Activated CD8-positive, alpha-beta memory T cell treated with anti-CD3 and anti-CD28 coated beads, Interleukin-2, amount 50 U/mL, for 48 hours (primary cell): ENCODE results near the gene DACT2.

Source experiments
- DNase-seq: peaks from one replicate; pipeline ENCODE4 v3.0.0-alpha.2; 2020

Gene DACT2

DNA sequence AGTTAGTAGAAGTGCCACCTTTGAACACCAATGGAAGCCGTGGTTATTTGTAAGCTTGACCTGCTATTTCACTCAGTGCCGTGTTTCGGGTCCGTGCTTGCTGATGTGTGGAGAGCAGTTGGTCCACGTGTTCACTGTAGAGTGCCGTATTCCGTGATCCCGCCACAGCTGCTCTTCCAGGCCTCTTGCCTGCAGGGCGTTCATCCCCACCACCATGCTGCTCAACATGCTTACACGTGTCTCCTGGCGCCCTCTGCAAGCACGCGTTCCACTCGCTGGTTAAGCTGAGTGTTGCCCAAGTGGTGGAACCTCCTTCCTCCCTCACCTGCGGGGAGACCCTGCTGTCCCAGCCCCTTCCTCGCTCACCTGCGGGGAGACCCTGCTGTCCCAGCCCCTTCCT lies 28.0 kb upstream of the DACT2 start:
- no peak for DNase-seq

DNA sequence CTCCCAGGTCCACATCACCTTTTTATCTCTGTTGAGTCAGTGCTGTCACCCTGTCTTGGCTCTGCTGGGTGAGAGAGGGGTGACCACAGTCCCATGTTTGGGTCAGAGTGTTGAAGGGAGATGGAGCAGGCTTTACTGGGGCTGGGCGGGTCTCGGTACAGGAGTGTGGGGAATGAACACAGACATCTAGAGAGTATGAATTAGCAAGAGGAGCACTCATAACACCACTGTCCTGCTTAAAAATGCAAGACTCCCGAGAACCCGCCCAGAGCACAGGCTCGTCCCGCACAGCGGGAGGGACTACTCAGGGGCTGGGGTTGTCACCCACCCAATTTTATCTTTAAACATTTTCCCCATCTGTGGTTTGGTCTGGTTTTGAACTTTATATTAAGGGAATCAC lies 27.5 kb upstream of the DACT2 start:
- no peak for DNase-seq

DNA sequence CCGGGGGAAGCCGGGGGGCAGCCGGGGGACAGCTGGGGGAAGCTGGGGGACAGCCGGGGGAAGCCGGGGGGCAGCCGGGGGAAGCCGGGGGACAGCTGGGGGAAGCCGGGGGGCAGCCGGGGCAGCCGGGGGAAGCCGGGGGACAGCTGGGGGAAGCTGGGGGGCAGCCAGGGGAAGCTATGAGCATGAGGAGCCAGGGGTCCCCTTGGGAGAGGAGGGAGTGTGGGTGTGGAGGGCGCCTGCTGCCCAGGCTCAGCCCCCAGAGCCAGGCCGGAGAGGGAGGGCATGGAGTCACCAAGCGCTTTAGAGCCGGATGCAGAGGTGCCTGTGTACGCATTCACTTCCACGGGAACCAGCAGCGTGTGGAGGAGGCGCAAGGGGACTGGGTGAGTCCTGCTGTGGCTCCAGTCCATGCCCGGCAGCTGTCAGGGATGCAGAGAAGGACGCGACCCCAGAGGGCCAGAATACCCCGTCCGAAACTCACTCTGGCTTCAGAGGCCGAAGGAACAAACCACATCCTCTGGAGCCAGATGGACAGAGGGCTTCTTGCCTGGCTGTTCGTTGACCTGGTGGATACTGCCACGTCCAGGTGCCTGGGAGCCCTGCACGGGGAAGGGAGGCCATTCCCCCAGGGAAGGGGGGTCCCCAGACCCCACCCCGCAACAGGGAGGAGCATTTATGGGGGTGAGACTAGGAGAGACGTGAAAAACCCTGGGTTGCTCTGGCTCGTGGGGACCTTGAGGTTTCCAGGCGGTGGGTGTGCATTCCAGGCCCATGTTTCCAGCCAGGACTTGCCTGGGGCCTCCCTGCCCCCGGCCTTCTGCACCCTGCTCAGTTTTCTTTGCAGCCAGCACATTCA lies 26.5 kb upstream of the DACT2 start:
- no peak for DNase-seq

DNA sequence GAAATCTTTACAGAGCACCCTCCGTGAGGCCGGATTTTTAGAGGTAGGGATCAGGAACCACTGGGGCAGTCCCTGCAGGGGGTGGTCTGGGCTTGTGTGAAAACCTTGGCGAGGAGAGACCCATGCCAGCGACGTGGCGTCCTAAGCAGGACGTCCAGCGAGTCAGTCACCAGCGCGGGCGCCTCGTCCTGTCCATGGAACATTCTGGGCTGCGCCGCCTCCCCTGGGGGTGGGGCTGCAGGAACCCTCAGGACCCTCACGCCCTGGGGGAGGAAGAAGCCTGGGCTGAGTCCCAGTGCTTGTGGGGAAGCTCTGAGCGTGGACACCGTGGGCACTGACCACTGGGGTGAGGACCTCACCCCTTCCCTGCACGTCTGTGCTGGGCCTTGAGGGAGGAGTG lies 25.7 kb upstream of the DACT2 start:
- DNase-seq = no peak

DNA sequence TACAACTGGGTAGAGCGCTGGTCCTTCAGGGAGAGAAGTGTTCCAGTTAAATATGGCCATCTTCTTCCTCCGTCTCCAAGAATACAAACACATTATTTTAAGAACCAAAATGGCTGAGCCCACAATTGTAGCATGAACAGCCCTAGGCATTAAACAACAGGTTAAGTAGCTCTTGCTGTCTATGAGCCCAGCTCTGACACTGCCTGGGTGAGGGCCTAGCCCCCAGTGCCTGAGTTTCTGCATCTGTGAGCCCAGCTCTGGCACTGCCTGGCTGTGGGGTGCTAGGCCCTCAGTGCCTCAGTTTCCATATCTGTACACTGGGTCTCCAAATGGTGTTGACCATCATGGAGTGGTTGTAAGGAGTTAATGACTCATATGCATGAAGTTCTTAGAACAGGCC lies 24.8 kb upstream of the DACT2 start:
- no peak for DNase-seq

DNA sequence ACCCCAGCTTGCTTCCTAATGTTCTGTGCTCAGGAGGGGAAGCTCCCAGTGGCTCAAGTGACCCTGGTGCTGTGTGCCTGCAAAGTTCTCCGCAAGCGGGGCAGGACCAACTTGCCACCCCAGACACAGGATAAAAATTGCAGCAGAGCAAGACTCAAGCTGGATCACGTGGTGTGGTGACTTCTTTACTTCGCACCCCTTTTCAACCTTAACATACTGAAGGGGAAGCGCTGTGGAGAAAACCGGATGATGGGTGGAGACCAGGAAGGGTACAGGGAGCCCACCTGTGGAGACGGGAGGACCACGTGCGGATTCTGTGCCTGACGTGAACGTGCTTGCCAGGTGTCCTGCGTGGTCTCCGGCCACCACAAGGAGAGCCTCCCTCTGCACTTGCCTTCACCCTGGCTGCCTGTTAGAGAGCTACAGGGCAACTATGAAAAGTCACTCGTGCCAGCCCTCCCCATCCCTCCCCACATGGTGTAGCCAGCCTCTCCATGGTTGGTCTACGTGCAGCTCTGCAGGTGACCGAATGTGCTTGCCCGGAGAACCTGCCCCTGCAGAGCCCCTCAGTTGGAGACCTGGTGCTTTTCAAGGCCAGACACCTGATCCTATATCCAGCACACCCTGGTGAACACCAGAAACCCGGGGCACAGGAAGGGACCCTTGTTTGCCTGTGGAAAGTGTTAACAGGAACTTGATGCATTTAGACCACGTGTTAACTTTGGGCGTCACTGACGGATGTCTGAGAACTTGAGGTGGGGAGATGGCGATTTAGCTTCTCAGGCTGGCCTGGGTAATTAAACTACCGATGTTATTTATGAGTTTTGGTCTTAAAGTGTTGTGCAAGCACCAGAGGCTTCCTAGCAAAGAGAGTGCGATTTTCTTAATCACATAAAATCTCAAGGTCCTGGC lies 23.9 kb upstream of the DACT2 start:
- no peak for DNase-seq

DNA sequence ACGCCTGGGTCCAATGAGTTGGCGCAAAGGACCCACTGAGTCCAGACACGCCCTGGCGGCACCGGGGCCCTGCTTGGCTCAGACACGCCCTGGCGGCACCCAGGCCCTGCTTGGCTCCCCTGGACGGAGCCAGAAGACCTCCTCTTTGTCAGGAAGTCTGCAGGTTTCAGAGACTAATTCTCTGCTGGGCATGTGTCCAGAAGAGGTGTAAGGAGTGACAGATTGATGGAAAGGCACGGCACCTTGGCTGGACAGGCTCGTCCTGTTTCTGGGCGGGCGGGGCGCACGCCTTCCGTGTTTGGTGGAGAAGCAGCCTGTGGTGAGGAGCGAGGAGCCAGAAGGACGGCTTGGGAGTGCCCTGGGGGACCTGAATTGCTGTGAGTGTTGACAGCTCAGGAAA lies 23.1 kb upstream of the DACT2 start:
- no peak for DNase-seq

DNA sequence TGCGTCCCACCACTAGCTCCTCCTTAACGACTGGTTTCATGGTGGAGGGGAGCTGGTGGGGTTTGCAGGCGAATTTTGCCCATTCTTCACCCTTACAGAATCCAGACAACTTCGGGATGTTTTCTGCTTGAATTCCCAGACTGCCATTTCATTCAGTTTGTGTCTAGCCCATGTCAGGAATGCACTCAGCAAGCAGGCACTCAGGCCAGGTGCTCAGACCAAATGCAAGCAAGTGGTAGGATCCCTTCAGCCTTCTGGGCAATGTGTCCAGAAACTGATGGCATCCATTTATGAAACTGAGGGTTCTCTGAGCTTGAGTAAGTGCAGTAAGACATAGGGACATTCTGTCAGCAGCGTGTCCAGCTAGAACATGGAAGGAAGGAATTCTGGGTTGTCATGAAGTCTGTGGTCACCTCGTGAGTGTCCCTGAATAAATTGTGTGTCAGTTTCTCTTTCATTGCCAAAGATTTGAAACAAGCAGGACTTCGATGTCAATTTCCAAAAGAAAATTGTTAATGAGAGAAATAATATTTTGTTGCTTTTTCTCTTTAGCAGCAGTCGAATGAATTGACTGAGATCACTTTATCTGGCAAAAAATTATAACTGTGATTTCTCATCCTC lies 21.8 kb upstream of the DACT2 start:
- no peak for DNase-seq

DNA sequence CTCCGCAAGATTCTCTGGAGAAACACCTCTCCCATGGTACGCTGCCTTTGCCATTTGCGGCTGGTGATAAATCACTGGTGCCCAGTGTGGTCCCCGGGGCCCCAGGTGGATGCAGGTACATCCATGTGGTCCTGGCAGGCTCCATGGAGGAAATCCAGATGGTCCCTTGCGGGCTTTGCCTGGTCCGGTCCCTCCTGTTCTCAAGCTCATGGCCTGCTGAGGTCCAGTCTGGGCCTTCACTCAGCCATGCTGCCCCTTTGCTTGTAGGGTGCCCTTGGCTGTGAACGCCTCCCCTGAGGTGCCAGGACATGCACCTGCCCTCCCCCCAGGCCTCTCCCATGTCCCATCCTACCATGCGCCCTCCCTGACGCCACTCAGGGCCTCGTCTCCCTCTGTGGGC lies 21.2 kb upstream of the DACT2 start:
- DNase-seq = no peak

DNA sequence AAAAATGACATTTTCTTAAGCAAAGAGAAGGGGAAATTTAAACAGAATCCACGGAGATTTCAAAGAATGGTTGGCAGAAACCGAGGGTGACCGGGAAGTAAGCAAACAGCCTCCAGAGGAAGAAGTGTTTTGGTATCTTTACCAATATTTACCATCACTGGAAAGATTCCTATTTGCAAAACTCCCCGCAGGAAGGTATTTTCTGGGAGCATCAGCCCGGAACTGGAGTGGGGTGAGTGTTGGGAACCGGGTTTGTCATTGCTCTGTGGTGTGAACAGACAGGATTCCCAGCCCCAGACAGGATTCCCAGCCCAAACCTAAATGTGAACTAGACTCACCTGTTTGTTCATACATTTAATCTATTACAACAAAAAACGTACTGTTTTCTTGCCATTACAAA lies 19.2 kb upstream of the DACT2 start:
- no peak for DNase-seq

DNA sequence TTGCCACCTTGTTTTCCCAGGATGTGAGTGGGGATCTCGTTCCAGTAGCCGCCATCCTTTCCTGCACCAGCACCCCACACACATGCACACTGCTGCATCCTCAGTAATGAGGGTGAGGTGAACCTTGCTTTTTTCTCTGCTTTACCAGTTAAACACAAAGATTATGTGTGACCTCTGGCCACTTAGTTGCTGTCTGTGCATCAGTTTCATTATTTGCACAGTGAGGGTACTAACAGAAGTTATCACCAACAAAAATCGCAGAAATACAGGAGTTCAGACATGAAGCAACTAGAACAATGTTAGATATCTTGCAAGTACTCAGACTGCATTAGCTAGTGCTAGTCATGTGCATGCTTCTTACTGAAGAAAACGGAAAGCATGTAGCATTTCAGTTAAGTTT lies 17.4 kb upstream of the DACT2 start:
- no peak for DNase-seq

DNA sequence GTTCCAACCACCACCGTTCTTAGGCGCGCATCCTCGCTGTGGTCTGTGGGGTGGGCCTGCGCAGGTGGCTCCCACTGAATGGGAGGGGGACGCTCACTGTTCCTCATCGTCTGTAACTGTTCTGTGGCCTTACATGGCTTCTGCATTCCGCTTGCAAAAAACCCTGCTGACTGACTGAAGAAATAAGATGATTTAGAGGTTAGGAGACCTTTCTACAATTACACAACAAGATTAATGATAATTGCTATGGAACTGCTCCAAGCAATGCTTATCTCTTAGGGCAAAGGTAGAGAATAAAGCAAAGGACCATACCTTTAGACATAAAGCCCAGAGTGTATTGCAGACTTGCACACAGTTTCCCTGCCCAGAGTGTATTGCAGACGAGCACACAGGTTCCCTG lies 14.4 kb upstream of the DACT2 start:
- no peak for DNase-seq

DNA sequence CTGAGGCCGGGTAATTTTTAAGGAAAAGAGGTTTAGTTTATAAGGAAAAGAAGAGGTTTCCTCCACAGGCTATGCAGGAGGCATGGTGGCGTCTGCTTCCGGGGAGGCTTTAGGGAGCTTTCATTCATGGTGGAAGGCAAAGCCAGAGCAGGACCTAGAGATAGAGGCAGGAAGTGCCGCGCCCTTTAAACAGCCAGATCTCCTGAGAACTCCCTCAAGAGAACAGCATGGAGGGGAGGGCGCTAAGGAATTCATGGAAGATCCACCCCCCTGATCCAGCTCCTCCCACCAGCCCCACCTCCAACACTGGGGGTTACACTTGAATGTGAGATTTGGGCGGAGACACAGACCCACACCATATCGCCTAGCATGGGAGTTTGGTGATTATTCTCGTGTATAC lies 13.9 kb upstream of the DACT2 start:
- DNase-seq = no peak

DNA sequence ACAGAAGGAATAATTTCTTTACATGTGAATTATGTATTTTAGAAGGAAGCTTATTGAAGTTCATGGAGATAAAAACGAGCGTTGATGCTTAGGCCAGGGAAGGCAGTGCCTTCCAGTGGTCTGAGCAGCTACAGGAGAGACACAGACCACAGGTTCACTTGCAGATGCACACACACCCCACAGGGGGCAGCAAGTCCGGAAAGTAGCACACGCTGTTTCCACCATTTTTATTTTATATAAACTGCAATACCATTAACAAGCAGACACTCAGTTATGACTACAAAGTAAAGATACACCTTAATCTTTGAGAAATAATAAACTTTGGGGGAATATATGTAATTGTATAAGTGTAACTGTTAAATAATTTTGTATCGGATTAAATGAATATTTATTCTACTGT lies 13.5 kb upstream of the DACT2 start:
- no peak for DNase-seq

DNA sequence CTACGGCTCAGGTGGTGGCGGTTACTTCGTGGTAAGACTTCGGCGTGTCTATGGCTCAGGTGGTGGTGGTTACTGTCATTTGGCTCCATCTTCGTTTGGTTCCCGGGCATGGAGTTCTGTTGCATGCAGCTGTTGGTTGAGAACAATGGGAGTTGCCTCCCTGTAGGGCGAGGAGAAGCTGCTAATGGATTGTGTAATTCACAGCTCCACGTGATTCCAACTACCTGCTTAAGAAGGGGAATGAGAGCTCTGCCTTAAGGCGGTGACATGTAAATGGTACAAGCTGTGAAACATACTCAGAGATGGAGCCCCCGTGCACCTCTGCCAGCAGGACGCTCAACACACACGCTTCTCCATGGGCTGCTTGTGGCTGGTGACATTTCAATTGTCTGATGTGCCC lies 12.4 kb upstream of the DACT2 start:
- no peak for DNase-seq

DNA sequence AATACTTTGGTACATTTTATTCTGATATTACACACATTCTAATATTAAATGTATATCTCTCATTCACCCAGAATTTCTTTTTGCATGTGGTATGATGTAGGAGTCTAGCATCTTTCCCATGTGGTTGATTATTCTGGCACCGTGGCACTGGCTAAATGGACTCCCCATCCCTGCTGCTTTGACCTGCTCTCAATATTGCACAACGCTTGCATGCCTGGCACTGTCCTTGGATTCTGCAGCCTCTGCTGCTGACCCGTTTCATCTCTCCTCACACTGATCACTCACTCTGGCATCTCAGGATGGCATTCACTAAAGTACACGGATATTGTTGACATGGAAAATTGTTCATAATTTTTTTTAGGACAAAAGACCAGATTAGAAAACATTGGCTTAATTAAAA lies 11.5 kb upstream of the DACT2 start:
- DNase-seq = no peak

DNA sequence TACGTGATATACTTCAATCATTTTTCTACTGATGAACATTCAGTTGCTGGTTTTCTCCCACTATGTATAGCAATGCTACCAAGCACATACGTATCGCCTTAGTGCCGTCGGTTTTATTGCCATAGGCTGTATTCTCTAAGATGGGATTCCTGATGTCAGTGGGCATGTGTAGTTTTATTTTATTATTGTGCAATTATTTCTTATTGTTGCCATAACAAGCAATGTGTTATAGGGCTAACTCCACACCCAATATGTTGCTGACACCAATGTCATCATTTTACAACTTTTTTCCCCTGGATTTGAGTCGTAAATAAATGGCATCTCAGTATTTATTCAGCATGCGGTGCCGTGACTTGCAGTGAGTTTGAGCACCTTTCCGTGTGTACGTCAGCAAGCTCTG lies 10.8 kb upstream of the DACT2 start:
- DNase-seq = no peak

DNA sequence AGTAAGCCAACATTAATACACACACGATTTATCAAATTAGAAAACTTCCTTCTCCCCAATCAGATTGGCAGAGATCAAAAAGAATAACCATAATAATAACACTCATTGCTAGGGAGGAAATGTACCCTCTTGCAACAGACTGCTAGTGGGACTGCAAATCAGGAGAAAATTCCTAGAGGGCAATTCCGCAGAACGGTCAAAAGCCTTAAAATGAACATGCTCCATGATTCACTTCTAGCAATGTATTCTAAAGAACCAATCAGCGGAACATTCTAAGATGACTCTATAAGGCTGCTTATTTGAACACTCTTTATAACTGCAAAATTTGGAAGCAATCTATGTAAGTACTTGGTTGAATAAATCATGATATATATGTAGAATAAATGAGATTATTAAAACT lies 8.5 kb upstream of the DACT2 start:
- DNase-seq = no peak

DNA sequence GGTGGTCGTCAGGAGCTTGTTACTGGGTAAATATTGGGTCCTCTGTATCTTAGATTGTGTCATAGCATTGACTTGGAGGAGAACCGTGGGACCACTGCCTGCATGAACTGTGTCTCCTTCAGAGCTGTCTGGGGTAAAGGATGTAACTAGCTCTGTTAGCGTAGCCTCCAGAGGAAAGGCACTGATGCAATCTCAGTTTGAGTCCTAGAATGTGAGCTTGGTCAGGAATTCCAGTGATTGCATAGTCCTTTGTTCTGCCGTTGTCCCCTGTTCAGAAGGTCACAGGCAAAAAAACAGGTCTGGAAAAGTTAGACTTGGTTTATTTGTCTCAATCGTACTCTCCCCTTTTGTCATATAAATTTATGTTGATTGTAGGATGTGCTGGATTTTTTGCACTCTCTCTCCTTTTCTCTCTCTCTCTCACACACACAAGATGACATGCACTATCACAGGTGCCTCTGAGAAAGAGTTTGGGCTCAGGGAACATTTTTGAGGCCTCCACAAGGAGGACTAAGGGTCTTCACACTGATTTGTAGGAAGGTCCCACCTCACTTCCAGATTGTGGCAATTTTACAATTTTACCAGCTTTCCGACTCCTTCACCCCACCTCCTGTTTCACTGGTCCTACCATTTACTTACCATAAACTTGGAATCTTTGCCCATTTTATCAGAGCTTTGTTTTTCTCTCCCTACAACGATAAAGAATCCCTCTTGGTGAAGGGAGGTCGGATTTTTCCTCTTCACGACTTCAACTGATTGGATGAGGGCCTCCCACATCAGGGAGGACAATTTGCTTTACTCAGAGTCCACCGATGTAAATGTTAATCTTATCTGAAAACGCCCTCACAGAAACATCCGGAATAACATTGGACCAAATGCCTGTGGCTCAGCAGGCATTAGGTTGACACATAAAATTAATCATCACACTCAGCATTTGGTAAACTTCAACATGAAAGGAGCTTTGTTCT lies 7.0 kb upstream of the DACT2 start:
- DNase-seq = no peak

DNA sequence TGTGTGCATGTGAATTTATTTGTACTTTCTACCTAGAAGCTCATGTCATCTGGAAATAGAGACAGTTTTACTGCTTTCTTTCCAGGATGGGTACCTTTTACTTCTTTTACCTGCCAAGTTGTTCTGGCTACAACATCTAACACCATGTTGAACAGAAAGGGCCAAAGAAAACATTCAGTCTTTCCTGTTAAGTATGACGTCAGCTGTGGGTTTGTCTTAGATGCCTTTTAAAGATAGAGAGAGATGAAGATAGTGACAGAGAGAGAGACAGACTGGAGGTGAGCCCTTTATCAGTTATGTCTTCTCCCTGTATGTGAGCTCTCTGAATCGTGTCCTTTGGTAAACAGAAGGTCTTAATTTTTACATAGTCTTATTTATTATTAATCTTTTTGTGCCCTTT lies 3.4 kb upstream of the DACT2 start:
- DNase-seq = no peak

DNA sequence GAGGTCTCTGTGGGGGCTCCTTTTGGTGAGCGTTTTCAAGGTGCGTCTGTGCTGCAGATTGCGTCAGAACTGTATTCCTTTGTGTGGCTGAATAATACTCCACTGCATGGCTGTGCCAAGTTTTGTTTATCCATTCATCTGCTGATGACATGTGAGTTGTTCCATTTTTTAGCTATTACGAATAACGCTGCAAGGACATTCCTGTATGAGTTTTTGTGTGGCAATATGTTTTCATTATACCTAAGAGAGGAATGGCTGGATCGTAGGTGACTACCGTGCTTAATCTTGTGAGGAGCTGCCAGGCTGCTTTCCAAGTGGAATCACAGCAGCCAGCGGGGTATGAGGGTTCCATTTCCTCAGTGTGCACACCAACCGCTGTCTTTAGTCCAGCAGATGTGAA lies 1.1 kb upstream of the DACT2 start:
- DNase-seq = no peak

DNA sequence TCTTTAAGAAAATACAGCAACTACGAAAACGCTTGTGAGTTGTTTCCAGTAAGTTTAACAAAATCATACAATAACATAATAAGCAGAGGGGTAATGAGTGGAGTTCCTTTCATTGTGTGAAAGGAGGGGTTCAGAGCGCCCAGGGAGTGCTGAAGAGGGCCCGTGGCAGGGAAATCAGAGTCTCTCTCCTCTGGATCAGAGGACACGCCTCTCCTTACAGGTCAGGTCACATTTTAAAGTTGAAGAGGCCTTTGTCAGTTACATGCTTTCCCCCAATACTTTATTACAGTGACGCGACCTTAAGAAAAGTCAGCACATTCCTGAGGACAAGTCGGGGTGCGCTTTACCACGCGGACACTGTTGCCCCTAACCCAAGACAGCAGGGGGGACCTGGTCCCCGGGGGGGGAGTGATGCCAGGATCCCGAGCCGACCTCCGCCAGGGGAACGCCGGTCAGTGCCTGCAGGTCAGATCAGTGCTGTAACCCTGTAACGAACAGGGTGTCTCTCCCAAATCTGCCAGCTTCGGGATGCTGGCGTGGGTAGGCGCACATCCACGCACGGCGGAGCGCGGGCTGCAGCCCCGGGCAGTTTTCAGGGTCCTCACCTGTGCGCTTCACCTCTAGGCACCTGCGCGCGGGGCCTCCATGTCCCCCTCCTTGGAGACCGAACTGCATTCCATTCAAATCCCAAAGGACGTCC lies 848 bp downstream of the DACT2 start:
- DNase-seq = no peak
